Stimulated activated CD8-positive, alpha-beta memory T cell treated with anti-CD3 and anti-CD28 coated beads, Interleukin-4, amount 100 ng/mL, for 48 hours (primary cell): ENCODE results near the gene PHF2.

Experiments
- DNase-seq: peaks from one replicate; pipeline ENCODE4 v3.0.0-alpha.2; 2020

Gene PHF2

DNA sequence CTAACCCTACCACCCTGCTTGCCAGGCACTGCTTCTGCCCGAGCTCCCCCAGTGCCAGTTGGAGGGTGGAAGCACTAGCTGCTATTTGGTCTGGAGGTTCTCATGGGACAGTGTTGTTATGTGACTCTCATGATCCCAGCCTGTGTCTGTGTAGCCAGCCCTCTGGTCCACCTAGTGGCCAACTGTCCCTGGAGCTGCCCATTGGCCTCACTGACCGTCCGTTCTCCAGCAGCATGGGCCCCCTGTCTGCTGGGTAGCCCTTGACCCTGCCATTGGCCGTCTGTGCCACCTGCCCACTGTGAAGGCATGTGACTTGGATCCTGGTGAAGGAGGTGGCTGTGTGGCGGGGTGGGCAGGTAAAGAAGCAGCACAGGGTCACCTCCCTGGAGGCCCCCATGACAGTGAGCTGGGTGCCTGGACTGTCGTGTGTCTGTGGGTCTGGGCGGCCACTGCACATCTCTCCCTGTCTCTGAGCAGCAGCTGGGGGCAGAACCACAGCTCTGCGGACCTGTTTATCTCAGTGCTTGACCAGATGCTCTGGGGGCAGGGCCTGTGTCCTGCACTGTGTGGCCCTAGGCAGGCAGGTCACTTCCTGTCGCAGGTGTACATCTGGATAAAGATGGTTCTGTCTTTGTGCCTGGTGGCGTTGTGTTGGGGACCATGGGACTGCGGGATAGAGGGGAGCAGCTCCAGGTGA is 11.4 kb downstream of the PHF2 start:
- DNase-seq, result peak; percentile 16

DNA sequence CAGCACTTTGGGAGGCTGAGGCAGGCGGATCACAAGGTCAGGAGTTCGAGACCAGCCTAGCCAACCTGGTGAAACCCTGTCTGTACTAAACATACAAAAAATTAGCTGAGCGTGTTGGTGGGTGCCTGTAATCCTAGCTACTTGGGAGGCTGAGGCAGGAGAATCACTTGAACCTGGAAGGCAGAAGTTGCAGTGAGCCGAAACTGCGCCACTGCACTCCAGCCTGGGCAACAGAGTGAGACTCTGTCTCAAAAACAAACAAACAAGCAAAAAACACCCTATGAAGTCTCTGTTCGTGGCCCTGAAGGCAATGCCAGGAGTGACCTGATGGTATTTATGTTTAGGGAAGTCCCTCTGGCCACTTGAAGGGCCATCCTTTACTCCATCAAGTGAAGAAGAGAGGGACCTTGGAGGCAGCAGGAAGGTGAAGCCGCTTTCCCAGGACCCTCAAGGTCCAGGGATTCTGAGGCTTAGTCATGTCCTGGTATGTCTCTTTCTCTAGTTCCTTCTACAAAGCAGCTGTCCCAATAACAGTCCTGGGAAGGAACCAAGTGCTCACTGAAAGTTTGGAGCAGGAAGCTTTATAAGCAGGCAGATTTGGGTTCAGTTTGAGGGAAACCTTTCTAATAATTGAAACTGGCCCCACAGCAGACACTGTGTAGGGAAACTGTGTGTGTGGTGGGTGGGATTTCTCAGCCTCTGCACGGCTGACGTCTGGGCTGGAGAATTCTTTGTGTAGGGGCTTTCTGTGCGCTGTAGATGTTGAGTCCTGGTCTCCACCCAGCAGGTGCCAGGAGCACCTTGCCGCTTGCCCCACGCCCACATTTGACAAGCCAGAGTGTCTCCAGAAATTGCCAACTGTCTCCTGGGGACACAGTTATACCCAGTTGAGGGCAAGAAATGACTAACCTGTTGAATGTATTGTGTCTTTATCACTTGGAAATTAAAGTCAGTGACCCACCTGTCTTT is 12.5 kb downstream of the PHF2 start:
- no peak for DNase-seq

GRCh38 chr9:93589688-93590087 is 13.3 kb downstream of the PHF2 start:
- peak; percentile 14 for DNase-seq

GRCh38 chr9:93590609-93591234 is 14.3 kb downstream of the PHF2 start:
- peak; percentile 19 for DNase-seq

DNA sequence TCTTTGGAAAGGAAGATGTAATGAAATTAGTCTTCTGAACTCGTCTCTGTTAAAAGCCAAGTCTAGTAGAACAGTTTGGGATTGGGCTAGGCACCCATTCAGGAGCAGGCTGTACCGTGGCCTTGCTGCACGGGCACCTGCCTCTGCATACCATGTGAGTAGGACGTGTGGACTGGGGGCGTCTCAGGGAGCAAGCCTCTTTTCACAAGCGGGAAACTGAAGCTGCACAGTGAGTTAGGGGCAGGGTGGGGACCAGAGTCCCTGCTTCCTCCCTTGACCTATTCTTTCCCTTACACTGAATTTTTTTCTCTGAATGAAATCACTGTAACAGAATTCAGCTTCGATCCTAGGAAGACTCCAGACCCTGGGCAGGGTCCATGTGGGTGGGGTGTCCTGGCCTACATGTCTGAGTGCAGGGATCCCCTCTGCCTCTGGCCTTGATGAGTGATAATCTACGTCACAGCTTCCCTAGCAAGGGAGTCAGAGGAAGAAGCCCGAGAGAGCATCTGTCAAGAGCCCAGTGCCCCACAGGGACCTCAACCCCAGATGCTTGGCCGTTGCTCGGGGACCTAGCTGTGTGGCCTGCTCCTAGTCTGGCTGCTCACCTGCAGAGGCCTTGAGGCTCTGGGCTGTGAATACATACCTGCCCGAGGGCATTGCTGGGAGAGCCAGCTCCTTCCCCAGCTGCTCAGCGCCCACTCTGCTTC is 15.1 kb downstream of the PHF2 start:
- peak; percentile 10 for DNase-seq

GRCh38 chr9:93592008-93592642 is 15.7 kb downstream of the PHF2 start:
- DNase-seq, result peak; percentile 7

GRCh38 chr9:93592643-93593021 is 16.2 kb downstream of the PHF2 start:
- DNase-seq, result peak; percentile 19

DNA sequence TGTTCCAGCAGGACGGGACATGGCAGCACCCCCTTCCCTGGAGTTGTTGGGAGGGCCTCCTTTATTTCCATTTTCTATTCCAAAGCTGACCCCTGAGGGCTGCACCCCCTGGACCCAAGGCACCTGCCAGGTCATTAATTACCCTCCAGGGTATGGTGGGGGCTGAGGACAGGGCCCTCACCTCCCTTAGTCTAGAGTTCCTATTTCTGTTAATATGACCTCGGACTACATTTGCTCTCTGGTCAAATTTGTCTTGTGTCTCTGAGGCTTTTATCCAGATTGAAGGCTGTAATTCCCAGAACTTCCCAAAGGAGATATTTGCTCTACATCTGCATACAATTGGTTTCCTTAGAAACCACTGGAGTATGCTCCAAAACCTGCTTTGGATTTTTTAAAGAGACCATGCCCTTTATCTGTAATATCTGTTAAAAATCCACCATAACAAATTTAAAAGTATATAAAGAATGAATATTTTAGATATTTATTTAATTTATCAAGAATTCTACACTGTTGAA is 16.8 kb downstream of the PHF2 start:
- DNase-seq, result peak; percentile 14

DNA sequence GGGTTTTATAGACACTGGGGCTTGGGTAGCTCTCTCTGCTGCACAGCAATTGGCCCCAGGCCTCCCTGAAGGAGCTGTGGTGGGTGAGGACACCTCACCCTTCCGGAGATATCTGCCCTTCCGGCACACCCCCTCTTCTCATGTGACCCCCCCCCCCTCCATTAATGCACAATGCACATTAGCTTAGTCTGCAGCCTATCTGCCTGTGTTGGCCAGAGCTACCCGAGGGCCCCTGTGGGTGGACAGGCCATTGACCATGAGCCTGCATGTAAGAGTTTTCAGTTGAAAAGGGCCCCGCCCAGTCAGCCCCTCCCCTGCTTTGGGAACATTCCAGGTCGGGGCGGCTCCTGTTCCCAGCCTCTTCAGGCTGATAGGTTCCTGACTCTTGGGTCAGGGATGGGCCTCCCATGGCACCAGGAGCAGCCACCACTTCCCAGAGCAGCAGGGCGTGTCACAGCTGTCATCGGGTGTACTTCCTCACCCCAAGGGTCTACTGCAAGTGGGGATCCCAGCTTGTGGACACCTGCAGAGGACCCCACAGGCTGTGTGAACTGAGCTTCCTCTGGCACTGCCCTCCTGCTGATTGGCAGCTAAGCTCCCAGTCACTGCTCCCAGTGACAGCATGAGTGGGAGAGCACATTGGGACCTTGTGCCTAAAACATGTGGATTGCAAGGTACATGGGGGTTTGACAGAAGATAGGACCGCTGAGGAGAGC is 17.8 kb downstream of the PHF2 start:
- peak; percentile 16 for DNase-seq

GRCh38 chr9:93595461-93595860 is 19.1 kb downstream of the PHF2 start:
- DNase-seq, result no peak

- peak; percentile 15 for DNase-seq
Observed at GRCh38 chr9:93595861-93596365, 19.5 kb downstream of the PHF2 start.

GRCh38 chr9:93596399-93596798 is 20.0 kb downstream of the PHF2 start:
- DNase-seq, result peak; percentile 9

GRCh38 chr9:93597142-93597706 is 20.8 kb downstream of the PHF2 start:
- DNase-seq, result peak; percentile 20

GRCh38 chr9:93597871-93598646 is 21.7 kb downstream of the PHF2 start:
- peak; percentile 17 for DNase-seq

DNA sequence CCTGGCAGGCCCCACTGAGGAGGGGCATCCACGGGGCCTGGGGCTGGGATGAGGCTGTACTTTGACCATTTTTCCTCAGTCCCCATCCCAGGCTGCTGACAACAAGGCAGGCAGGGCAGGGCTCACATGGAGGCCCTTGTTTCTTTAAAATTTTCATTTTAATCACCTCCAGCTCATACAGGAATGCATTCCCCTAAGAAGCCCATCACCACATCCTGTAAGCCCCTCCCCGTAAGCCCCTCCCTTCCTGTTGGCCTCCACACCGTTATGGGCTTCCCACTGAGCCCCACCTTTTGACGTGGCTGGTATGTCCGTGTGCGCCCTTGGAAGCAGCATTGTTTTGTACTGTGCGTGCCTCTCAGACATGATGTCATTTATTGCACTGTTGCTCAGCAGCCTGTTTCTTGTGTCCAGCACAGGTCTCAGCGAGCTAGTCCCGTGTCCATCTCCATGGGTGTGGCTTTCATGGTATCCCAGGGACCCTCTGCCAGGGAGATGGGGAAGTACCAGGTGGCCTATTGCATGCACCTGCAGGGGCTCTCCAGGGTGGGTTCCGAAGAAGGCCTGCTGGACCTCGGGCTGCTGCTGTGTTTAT is 22.4 kb downstream of the PHF2 start:
- DNase-seq, result peak; percentile 19

DNA sequence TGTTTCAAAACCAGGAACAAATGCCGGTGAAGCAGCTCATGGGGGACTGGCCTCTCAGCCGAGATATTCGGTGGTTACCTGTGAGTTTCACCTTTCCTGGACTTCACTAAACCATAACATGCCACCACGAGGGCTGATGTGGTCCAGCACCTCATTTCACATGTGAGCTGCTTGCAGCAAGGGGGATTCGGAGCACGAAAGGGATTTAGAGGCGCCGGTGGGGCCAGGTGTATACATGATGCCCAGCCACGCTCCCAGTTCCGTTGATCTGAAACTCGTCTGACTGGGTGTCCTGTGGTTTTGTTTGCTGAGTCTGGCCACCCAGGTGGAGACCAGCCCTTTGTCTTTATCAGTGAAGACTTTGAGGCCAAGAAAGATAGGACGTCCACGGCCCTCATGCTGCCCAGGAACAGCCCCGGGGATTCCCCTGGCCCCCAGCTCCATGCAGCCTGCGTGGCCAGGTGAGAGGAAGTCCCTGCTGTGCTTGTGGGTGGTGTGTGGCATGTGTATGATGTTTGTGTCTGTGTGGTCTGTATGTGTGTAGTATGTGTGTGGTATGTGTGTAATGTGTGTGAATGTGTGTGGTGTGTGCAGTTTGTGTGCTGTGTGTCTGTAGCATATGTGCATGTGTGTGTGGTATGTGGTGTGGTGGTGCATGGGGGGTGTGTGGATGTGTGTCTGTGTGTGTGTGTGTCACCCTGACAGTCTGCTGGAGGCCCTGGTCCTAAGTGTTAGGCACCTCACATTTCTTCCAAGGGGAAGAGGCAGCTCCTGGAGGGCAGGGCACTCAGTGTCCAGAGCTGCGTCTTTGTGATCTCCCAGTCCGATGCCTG is 23.4 kb downstream of the PHF2 start:
- DNase-seq, result peak; percentile 18

DNA sequence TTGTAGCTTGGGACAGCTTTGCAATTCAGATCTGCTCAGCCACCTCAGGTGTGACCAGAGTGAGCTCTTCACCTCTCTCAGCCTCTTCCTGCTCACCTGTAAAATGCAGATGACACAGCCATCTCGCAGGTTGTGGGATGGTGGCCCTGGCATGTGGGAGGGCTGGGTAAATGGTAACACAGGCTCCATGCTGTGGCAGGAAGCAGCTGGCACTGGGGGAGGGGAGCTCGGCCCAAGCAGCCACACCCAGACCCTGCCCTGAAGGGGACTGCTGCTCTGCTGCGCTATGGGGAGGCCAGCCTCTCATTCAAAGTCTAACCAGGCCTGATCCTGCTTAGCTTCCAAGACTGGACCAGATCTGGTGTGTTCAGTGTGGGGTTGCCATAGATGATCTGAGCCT is 24.1 kb downstream of the PHF2 start:
- DNase-seq, result peak; percentile 27

DNA sequence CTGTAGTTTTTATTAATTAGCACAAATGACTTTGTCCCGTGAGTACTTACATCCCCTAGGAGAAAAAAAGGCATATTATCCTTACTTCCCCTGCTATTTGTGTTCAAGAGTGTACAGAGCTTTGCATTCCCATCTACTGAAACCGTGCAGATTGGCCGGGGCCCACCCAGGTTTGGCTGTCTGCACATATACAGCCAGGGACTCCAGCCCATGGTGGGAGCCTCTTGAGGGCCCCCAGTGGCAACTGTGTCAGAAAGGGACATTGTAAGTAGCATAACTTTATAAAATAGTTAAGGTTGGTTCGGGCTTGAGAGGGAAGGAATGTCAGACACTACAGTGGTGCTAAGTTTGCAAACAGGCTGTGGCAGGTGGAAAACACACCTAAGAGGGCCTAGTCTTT is 24.7 kb downstream of the PHF2 start:
- DNase-seq, result peak; percentile 20

DNA sequence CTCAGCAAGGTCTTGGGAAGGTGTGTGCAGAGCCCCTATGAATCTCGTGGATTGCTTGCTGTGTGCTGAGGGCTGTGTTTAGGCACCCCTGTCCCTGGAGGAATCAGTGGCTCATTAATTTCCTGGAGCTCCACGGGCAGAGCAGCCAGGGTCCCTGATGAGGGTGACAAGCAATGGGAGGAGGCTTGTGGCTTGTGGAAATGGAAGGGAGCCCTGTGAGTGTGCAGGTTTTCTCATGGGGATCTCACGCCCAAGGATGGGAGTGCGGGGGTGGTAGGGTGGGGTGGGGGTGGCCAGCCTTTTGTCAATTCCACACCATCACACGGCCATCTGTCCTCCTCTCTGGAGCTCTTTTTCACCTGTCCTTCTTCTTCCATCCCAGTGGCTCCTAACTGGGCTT is 25.3 kb downstream of the PHF2 start:
- no peak for DNase-seq
